Upper lobe of right lung (tissue), 1 donor: ENCODE results near the gene SCNN1A. TPM values are rescaled to one million over a fixed set of nuclear protein-coding genes. Genes with fewer than 3 reads are reported as not detected.

Source experiments
- ATAC-seq: fragments of 200-7000 bp; cut with Tn5 transposase; one replicate; pipeline ENCODE4 v1.9.1; 2020; ENCODE audit warnings: mild to moderate bottlenecking, moderate library complexity
- DNase-seq: peaks from one replicate; pipeline ENCODE4 v3.0.0-alpha.2; 2020
- H3K27ac ChIP-seq: fragments of 200-600 bp; one replicate; pipeline ENCODE4 v1.8.0; 2022
- H3K27me3 ChIP-seq: fragments of 200-600 bp; one replicate; pipeline ENCODE4 v1.8.0; 2022; ENCODE audit warnings: mild to moderate bottlenecking
- H3K36me3 ChIP-seq: fragments of 200-600 bp; one replicate; pipeline ENCODE4 v1.8.0; 2022
- H3K4me1 ChIP-seq: fragments of 200-600 bp; one replicate; pipeline ENCODE4 v1.8.0; 2022
- H3K4me3 ChIP-seq: fragments of 200-600 bp; one replicate; pipeline ENCODE4 v1.8.0; 2022; ENCODE audit warnings: mild to moderate bottlenecking
- H3K9me3 ChIP-seq: fragments of 200-600 bp; one replicate; pipeline ENCODE4 v1.8.0; 2022
- CTCF ChIP-seq: fragments of 200-600 bp; IDR thresholded peaks from one replicate; pipeline ENCODE4 v1.8.0; 2022; ENCODE audit warnings: antibody characterized with exemption
- intact Hi-C: fragments of 100-400 bp; cut with DNase I; formaldehyde crosslinking; loops from one replicate; pipeline ENCODE4 v1.11.0; 2022
- total RNA-seq: library from RNA; stranded (reverse); fragmentation: NEBNext Ultra II Directional; extraction: Animal tissue kit (Norgen Biotek cat#: 25700); gene quantifications from one replicate; pipeline ENCODE4 v1.2.1, GENCODE V29; 2021
- donor health status: DM: no; HTN: yes; CAD: no; lungs with severe emphysema.

SCNN1A gene
- total RNA-seq, 1 donor from 2014 or later, result 199 TPM

GRCh38 chr12:6369916-6370575 lies 5.3 kb downstream of the SCNN1A start:
- intact Hi-C loops, result no loop called here
- Histone ChIP-seq H3K4me3 (no peak overlapping the region), H3K4me1 (peaks cover 38% of the 10 kb centered on the region), H3K36me3 (no peaks in the 10 kb centered on the region), H3K27me3 (no peaks in the 10 kb centered on the region), H3K9me3 (no peaks in the 10 kb centered on the region), H3K27ac (peak overlapping the region; percentile 6)
- no peak for TF ChIP-seq CTCF
- ATAC-seq (no peak), DNase-seq (no peak)

- TF ChIP-seq CTCF, result no peak
- intact Hi-C loops, result no loop called here
- Histone ChIP-seq H3K9me3 (no peaks in the 10 kb centered on the region), H3K4me1 (peaks cover 47% of the 10 kb centered on the region), H3K27me3 (no peaks in the 10 kb centered on the region), H3K27ac (peak overlapping the region; percentile 40), H3K36me3 (no peaks in the 10 kb centered on the region), H3K4me3 (no peak overlapping the region)
- DNase-seq (no peak), ATAC-seq (no peak)
These were observed 6.3 kb downstream of the SCNN1A start for GRCh38 chr12:6368906-6369525.

GRCh38 chr12:6367969-6368892 lies 7.1 kb downstream of the SCNN1A start:
- Histone ChIP-seq H3K4me1 (peaks cover 55% of the 10 kb centered on the region), H3K27ac (peak overlapping the region; percentile 40), H3K4me3 (no peak overlapping the region), H3K9me3 (no peaks in the 10 kb centered on the region), H3K27me3 (no peaks in the 10 kb centered on the region), H3K36me3 (no peaks in the 10 kb centered on the region)
- no peak for TF ChIP-seq CTCF
- DNase-seq (no peak), ATAC-seq (peak; percentile 2)
- intact Hi-C loops, result no loop called here

- Histone ChIP-seq H3K36me3 (no peaks in the 10 kb centered on the region), H3K4me3 (no peak overlapping the region), H3K27me3 (no peaks in the 10 kb centered on the region), H3K4me1 (peaks cover 57% of the 10 kb centered on the region), H3K9me3 (no peaks in the 10 kb centered on the region), H3K27ac (peak overlapping the region; percentile 9)
- TF ChIP-seq CTCF, result peak; percentile 45
- intact Hi-C loops, result no loop called here
- no peak for DNase-seq
- peak; percentile 18 for ATAC-seq
These were observed 8.0 kb downstream of the SCNN1A start for GRCh38 chr12:6367065-6367968.

GRCh38 chr12:6364044-6364374 lies 11.4 kb downstream of the SCNN1A start:
- no peak for TF ChIP-seq CTCF
- ATAC-seq (no peak), DNase-seq (no peak)
- Histone ChIP-seq H3K9me3 (no peaks in the 10 kb centered on the region), H3K4me3 (peak overlapping the region; percentile 64), H3K36me3 (no peaks in the 10 kb centered on the region), H3K4me1 (peaks cover 66% of the 10 kb centered on the region), H3K27ac (peak overlapping the region; percentile 95), H3K27me3 (no peaks in the 10 kb centered on the region)
- intact Hi-C loops, result no loop called here
